Ramos (cell line): ENCODE measurements around the gene NOP10.
"Not testable (repeated sequence)": the region's sequence is repeated elsewhere in the genome, so short reads cannot be mapped to it uniquely, and the experiment has no call there.

Experiments
- in situ Hi-C: fragments of 300-500 bp; cut with MboI; formaldehyde crosslinking; loops from one replicate; pipeline ENCODE4 v1.14.3; 2022; ENCODE audit warnings: low sequenced_read_pairs; ENCODE audit not compliant: unreplicated experiment

Gene NOP10

DNA sequence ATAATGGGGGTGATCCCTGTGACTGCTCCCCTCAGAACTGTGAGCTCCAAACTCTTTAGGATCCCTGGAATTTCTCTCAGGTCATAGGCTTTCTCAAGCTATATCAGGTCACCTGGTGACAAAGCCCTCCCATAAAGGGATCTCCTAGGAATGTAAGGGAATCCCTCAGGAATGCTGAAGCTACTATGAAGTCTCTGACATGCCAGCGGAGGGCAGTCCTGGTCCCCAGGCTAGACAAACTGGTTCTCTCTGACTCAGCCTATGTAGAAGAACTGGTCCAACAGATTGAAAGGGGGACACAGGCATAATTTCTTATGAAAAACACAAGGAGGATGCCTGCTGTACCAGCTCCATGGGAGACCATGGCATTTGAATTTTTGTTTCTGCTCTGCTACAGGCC, 17.4 kb upstream of the NOP10 start:
- in situ Hi-C loops: loop anchor here (25.0 kb wide), 1 partner anchor 248 kb away; the partner anchor contains the start of genes EMC7 and PGBD4

DNA sequence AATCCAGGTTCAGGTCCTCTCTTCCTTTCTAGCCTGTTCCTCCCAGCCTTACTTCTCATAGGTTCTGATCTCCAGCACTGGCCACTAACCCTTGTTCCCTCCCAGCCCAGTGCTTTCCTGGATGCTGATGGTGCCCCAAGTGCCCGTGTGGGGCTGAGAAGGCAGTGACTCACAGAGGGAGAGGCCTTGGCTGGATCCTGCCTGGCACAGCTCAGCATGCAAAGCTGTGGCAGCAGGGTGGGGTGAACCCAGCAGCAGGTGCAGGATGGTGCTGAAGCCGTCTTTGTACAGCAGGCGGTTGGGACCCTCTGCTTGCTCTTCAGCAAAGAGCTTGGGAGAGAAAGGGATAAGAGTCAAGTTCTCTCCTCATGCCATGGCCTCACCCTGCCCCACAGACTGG, 16.5 kb upstream of the NOP10 start:
- in situ Hi-C loops: loop anchor here (25.0 kb wide), 1 partner anchor 247 kb away; the partner anchor contains the start of genes EMC7 and PGBD4

DNA sequence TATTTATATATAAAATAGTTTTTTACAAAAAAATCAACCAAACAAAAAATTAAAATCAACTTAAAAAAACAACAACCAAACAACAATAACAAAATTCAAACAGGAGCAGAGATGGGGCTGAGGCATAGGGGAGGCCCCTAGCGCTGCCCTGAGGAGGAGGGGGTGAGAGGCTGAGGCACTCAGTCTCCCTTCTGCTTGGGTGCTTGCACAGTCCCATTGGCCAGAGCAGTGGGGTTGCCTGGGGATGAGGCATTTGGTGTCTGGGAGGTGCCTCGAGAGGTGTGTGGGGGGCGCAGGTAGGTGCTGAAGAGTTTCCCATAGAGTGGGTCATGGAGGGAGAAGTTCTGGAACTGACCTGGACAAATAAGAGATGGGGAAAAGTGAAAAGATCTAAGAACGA, 16.0 kb upstream of the NOP10 start:
- in situ Hi-C loops: loop anchor here (25.0 kb wide), 1 partner anchor 247 kb away; the partner anchor contains the start of genes EMC7 and PGBD4

DNA sequence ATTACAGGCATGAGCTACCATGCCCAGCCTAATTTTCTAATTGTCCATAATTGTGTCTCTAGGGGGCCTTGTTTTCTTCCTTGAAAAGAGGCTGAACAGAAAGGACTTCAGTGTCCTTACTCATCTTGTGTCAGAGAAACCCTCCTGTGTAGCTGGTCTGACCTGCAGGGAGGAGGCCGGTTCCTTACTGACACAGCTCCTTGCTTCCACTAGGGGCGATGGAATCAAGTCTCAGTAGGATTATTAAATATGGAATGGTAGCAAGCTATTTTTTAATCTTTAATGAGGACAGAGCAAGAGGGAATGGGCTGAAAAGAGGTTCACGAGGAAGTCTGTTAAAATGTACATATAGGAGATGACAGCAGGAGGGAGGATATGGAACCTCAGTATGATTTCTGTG, 15.4 kb upstream of the NOP10 start:
- in situ Hi-C loops: loop anchor here (25.0 kb wide), 1 partner anchor 246 kb away; the partner anchor contains the start of genes EMC7 and PGBD4

DNA sequence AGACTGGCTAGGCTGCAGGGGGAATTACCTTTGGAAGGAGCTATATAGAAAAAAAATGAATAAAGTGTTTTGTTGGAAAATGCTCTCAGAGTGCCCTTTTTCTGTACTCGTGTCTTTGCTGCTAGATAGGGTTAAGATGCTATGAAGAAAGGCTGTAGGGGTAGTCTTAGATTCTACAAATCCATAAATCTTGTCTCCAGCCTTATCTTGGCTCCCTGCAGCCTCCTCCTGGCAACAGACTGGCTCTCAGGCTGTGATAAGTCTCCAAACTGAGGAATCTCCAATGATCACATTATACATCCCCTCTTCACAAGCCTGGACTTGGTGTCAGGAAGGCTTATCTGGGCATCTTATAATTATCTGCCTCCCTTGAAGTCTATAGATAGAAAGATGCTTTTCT, 14.7 kb upstream of the NOP10 start:
- in situ Hi-C loops: loop anchor here (25.0 kb wide), 1 partner anchor 245 kb away; the partner anchor contains the start of genes EMC7 and PGBD4

DNA sequence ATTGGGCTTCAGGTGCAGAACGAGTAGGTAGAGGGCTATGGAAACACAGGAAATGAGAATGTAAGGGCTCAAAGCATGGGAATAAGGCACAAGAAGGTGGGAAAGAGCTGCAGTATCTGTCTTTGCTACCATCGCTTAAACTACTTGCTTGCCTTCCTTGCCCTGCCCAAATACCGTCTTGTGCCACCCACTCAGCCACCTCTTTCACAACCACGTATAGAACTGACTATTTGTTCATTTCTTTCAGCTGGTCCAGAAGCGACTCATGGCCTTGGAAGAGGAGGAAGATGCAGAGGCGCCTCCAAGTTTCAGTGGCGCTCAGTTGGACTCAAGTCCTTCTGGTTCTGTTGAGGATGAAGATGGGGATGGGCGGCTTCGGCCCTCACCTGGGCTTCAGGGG, 12.3 kb upstream of the NOP10 start:
- in situ Hi-C loops: loop anchor here (25.0 kb wide), 1 partner anchor 243 kb away; the partner anchor contains the start of genes EMC7 and PGBD4

DNA sequence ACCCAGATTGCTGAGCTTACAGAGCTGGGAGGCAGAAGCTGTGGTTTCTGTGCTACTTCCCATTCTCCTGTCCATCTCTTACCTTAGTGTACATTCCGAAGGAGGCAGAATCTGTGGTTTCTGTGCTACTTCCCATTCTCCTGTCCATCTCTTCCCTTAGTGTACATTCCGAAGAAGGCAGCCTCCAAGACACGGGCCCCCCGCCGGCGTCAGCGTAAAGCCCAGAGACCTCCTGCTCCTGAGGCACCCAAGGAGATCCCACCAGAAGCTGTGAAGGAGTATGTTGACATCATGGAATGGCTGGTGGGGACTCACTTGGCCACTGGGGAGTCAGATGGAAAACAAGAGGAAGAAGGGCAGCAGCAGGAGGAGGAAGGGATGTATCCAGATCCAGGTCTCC, 11.3 kb upstream of the NOP10 start:
- in situ Hi-C loops: loop anchor here (25.0 kb wide), 1 partner anchor 242 kb away; the partner anchor contains the start of genes EMC7 and PGBD4

DNA sequence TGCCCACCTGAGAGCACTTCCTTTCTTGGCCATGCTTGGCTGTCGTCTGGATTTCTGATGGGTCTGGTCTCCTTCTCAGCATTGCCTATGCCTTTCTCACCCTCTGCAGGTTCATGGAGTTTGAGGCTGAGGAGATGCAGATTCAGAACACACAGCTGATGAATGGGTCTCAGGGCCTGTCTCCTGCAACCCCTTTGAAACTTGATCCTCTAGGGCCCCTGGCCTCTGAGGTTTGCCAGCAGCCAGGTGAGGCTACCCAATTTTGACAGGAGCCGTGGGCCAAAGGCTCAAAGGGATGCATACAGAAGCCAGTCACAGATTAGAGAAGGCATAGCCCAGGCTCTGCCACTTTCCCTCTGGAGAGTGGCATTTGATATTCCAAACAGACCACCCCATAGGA, 10.7 kb upstream of the NOP10 start:
- in situ Hi-C loops: loop anchor here (25.0 kb wide), 1 partner anchor 241 kb away; the partner anchor contains the start of genes EMC7 and PGBD4

DNA sequence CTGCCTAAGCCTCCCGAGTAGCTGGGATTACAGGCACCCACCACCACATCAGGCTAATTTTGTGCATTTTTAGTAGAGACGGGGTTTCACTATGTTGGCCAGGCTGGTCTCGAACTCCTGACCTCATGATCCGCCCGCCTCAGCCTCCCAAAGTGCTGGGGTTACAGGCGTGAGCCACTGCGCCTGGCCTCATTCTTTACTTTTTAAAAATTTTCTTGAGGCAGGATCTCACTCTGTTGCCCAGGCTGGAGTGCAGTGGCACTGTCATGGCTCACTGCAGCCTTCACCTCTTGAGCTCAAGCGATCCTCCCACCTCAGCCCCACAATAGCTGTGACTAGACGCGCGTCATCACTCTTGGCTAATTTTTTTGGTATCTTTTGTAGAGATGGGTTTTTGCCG, 10.1 kb upstream of the NOP10 start:
- in situ Hi-C loops: loop anchor here (25.0 kb wide), 1 partner anchor 241 kb away; the partner anchor contains the start of genes EMC7 and PGBD4

DNA sequence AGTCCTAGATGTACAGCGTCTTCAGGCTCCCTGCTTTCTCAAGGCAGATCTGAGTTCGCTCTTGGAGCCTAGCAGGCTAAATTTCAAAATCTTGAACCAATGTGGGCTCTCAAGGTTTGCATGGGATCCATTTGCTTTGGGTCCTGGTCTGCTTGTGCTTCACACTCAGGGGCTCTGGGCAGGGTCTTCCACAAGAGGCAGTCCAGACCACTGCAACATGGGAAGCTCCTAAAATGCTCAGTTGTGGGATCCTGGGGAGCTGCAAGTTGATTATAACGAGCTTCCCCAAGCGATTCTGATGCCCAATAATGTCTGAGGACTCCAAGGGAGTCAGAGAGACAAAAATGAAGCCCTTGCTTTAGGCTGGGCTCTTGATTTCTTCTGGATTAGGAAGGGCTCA, 6.8 kb upstream of the NOP10 start:
- in situ Hi-C loops: loop anchor here (25.0 kb wide), 1 partner anchor 237 kb away; the partner anchor contains the start of genes EMC7 and PGBD4

DNA sequence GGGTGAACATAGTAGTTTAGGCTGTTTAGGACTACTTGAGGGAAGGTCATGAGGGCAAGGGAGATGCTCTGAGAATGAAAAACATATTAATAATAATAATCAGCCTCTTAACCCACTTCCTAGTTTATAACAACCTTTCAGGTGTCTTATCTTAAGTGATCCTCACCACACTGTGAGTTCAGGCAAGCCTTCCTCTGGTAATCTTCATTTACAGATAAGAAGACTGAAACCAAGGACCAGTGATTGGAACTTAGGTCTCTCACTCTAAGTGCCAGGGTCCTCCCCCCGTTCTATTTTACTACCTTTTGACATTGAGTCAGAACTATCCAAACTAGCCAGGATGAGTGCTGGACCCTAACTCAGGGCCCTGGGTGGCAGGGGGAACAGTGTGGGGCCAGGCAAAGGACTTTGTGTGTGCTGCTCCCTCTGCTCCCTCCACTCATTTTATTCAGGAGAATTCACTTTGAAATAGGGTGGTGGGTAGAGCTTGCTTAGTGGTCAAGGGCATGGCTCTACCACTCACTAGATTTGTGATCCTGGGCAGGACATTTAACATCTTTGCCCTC, 5.9 kb upstream of the NOP10 start:
- in situ Hi-C loops: no loop called here

DNA sequence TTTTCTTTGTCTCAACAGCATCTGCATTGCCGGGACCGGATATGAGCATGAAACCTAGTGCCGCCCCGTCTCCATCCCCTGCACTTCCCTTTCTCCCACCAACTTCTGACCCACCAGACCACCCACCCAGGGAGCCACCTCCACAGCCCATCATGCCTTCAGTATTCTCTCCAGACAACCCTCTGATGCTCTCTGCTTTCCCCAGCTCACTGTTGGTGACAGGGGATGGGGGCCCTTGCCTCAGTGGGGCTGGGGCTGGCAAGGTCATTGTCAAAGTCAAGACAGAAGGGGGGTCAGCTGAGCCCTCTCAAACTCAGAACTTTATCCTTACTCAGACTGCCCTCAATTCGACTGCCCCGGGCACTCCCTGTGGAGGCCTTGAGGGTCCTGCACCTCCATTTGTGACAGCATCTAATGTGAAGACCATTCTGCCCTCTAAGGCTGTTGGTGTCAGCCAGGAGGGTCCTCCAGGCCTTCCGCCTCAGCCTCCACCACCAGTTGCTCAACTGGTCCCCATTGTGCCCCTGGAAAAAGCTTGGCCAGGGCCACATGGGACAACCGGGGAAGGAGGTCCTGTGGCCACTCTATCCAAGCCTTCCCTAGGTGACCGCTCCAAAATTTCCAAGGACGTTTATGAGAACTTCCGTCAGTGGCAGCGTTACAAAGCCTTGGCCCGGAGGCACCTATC, 5.2 kb upstream of the NOP10 start:
- in situ Hi-C loops: no loop called here

DNA sequence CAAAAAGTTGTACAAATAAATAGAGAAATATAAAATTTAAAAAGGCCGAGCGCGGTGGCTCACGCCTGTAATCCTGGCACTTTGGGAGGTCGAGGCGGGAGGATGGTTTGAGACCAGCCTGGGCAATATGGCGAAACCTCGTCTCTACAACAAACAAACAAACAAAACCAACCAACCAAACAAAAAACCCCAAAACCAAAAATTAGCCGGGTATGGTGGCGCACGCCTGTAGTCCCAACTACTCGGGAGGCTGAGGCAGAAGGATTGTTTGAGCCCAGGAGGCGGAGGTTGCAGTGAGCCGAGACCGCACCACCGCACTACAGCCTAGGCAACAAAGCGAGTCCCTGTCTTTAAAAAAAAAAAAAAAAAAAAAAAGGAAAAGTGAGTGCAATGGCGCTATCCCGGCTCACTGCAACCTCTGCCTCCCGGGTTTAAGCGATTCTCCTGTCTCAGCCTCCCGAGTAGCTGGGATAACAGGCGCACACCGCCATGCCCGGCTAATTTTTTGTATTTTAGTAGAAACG, 661 bp downstream of the NOP10 start:
- in situ Hi-C loops: not testable (repeated sequence)

DNA sequence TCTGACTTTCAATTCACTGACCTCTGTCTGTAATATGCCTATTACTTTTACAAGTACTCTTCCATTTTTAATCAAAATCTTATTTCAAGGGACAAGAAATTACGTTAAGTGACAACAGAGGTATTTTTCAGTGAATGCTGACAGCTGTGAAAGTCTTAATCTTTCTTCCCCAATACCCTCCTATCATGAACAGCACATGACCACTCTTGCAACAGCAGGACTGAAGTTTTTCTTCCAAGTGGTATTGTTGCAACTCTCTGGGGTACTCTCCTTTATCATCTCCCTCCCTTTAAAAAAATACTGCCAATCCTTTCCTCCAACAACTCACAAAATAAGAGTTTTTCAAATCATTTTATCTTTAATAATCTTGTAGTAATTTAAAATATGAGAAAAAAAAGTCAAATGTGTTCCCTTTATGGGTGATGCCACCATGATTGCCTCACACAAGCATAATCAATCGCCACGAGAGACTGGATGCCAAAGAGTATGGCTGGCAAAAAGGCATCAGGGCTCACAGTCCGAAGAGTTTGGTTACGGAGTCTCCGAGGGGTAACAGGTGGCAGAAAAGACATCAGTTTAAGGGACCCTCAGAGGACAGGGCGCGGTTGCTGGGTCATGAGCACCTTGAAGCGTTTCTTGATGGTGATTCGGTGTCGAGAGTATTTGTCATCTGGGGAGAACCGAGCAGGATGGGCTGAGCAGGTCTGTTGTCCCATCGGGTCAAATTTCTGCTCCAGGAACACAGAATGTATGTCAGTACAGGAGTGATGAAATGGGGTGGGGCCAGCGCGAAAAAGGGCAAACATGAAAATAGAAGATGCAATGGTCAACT, 1.3 kb downstream of the NOP10 start:
- in situ Hi-C loops: no loop called here

DNA sequence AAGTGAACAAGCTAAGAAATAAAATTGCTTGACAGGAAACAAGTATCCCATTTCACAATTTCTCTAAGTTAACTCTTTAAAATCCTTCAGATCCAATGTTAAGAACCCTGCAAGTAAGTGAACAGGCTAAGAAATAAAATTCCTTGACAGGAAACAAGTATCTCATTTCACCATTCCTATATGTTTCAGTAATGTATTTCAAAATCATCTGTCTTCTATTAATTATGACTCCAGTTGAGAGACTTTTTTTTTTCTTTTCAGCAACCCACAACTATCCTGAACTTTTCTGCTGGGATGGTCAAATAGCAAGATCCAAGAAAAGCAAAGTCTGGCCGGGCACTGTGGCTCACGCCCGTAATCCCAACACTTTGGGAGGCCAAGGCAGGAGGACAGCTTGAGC, 3.0 kb downstream of the NOP10 start:
- in situ Hi-C loops: no loop called here

DNA sequence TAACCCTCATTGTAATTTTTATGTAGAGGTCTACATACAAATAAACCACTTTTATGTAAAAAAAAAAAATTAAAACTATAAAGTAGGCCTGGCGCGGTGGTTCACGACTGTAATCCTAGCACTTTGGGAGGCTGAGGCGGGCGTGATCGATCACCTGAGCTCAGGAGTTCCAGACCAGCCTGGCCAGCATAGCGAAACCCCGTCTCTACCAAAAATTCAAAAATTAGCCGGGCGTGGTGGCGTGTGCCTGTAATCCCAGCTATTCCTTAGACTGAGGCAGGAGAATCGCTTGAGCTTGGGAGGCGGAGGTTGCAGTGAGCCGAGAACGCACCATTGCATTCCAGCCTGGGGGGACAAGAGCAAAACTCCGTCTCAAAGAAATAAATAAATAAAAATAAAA, 4.6 kb downstream of the NOP10 start:
- in situ Hi-C loops: no loop called here

DNA sequence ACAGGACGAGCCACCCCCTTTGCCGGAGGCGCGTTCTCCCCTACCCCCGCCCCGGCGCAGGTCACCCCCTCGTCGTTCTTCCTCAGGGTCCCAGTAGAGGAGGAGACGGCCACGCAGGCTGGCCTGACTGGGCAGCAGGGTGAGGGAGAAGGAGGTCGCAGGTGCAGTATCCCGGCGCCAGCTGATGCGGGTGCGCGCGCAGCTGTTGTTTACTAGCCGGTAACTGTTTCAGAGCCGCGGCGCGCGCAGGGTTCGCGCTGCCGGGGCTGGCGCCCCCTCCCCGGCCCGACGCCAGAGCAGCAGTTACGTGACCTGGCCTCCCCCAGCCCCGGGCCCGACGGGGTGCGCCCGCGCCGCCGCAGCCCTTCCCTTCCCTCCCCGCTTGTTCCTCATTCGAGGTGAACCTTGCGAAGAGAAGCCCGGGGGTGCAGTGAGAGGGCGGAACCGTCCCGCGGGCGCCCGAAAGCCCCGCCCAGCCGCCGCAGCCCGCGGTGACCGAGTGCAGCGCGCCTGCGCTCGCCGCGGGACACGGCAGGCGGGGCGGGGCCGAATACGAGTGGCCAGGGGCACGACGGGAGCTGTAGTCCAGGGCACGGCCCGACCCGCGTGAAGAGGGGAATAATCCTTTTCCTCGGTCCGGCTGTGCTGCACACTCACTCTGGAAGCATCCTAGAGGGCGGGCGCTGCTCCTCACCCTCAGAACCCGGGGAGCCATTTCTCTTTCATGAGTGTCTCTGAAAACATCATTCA, 5.2 kb downstream of the NOP10 start, which contains the start of gene SLC12A6:
TSS of gene SLC12A6 (minus strand) at position 225 of the 750 bp plus-strand sequence. CDS start 1,101 bp downstream, outside the sequence.
- in situ Hi-C loops: no loop called here

DNA sequence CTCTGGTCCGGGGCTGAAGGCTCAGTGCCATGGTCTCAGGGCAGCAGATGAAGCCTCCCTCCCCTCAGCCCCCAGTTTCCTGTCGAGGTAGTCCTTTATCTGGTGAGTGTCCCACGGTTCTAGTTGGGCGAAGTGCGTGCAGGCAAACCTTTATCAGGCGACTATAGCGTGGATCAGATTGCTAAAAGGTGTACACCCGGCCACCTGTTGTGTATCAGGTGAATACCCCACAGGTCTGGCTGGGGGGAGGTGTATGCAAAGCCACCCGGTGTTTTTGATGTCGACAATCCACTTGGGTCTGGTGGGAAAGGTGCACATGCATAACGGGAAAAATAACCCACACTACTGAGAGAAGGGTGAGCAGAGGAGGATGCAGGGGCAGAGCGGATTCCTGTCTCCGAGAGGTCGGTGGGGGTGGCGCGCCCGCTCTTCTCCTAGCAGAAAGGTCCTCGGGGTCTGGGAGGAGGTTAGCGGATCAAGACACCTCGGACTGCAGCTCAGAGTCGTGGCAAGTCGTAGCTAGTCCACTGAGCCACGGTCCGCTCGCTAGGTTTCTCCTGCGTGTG, 5.9 kb downstream of the NOP10 start:
- in situ Hi-C loops: no loop called here
